Measurements from ENCODE around the gene LRRK2. TPM values are rescaled to one million over a fixed set of nuclear protein-coding genes. Genes with fewer than 3 reads are reported as not detected.

Gene LRRK2
- total and polyA plus RNA-seq, 10 of the 15 experiments (the other 5 are each of a cell fraction or from before 2014, with no cell fraction given) = 0.80 to 32.6 (median 1.4) TPM

- no peak for TF ChIP-seq ZBTB4 (CRISPR knock-in tag; IDR thresholded peaks at IDR 0.05)
- TF ChIP-seq SREBF1 (IDR thresholded peaks at IDR 0.05; ENCODE audit: low read length) = no peak
- peak; percentile 98 for TF ChIP-seq GATAD2B (conservative IDR thresholded peaks at IDR 0.05; ENCODE audit: low read depth)
- TF ChIP-seq SKIL (IDR thresholded peaks at IDR 0.05; ENCODE audit: low read depth, poor library complexity, severe bottlenecking) = no peak
- peak; percentile 73 for TF ChIP-seq CHD2 (IDR thresholded peaks at IDR 0.05; ENCODE audit: borderline replicate concordance, low read depth, low read length)
- no peak for TF ChIP-seq E2F8 (IDR thresholded peaks at IDR 0.05; ENCODE audit: low read depth, partially characterized antibody)
- TF ChIP-seq EP300 (IDR thresholded peaks at IDR 0.05; ENCODE audit: borderline replicate concordance in 1 of 2, control insufficient read depth in 1 of 2, low read depth in 2 of 2, low read length in 2 of 2) = peak; percentile 61 to 70; a peak in 2 of 4 replicates
- TF ChIP-seq STAT3 (IDR thresholded peaks at IDR 0.05; ENCODE audit: low read depth, low read length) = no peak
- no peak for TF ChIP-seq HCFC1 (IDR thresholded peaks at IDR 0.05; ENCODE audit: low read length)
- no peak for TF ChIP-seq WRNIP1 (IDR thresholded peaks at IDR 0.05; ENCODE audit: borderline replicate concordance, low read depth, low read length)
- no peak for TF ChIP-seq ZZZ3 (IDR thresholded peaks at IDR 0.05; ENCODE audit: control insufficient read depth, insufficient read length, low read depth)
- TF ChIP-seq SMAD1 (IDR thresholded peaks at IDR 0.05; ENCODE audit: low read depth, partially characterized antibody) = no peak
- TF ChIP-seq PAX5 (IDR thresholded peaks at IDR 0.05; ENCODE audit: borderline replicate concordance, low read depth, low read length) = peak; percentile 48
- TF ChIP-seq ZNF274 (IDR thresholded peaks at IDR 0.05; ENCODE audit: insufficient read depth, insufficient read length) = no peak
- TF ChIP-seq ETV6 (conservative IDR thresholded peaks at IDR 0.05 in 1 of 2, IDR thresholded peaks at IDR 0.05 in 1 of 2; ENCODE audit: borderline replicate concordance in 1 of 2, low read depth in 1 of 2) = no peak
- TF ChIP-seq BRCA1 (IDR thresholded peaks at IDR 0.05; ENCODE audit: low read depth, low read length) = no peak
- peak; percentile 68; the same call in 1 of the 2 replicates for TF ChIP-seq NKRF (conservative IDR thresholded peaks at IDR 0.05)
- TF ChIP-seq PAX8 (IDR thresholded peaks at IDR 0.05) = no peak
Measured at GRCh38 chr12:40224439-40225291, at the start of gene LRRK2 (continued).
